GM23248 (cell line): ENCODE results near the gene DNAJC10.

Experiments
- EZH2 ChIP-seq: fragments of 200-600 bp; sonication (generic); IDR thresholded peaks from 2 replicates; pipeline ENCODE4 v1.6.1; 2018; ENCODE audit warnings: antibody characterized with exemption, mild to moderate bottlenecking; ENCODE audit not compliant: insufficient read depth, poor library complexity, severe bottlenecking
- EZH2phosphoT487 ChIP-seq: fragments of 200-600 bp; sonication (generic); IDR thresholded peaks from 2 replicates; pipeline ENCODE4 v1.6.1; 2018; ENCODE audit warnings: antibody characterized with exemption, moderate library complexity, mild to moderate bottlenecking, low read depth; ENCODE audit not compliant: insufficient read depth

GRCh38 chr2:182733572-182733971 lies 17.5 kb downstream of the DNAJC10 start:
- TF ChIP-seq EZH2 (no peak), EZH2phosphoT487 (no peak)
